Endodermal cell (in vitro differentiated cells): ENCODE results near the gene TMEM138. TPM values are rescaled to one million over a fixed set of nuclear protein-coding genes. Genes with fewer than 3 reads are reported as not detected.

Experiments
- DNase-seq: peaks from one replicate; pipeline ENCODE4 v3.0.0-alpha.2; 2017
- H3K27ac ChIP-seq: 2 replicates; pipeline ENCODE4 v1.5.1; 2013; ENCODE audit warnings: mild to moderate bottlenecking, low read depth, low read length, moderate library complexity
- H3K27me3 ChIP-seq: 2 replicates; pipeline ENCODE4 v1.6.1; 2013; ENCODE audit warnings: mild to moderate bottlenecking, low read length, moderate library complexity; ENCODE audit not compliant: insufficient read depth, control insufficient read depth, poor library complexity, severe bottlenecking
- H3K36me3 ChIP-seq: 2 replicates; pipeline ENCODE4 v1.7.0; 2013; ENCODE audit warnings: mild to moderate bottlenecking, low read length, moderate library complexity; ENCODE audit not compliant: control insufficient read depth, insufficient read depth
- H3K4me1 ChIP-seq: one replicate; pipeline ENCODE4 v1.7.0; 2013; ENCODE audit warnings: low read length; ENCODE audit not compliant: control insufficient read depth, insufficient read depth
- H3K4me3 ChIP-seq: 2 replicates; pipeline ENCODE4 v1.5.1; 2013; ENCODE audit warnings: mild to moderate bottlenecking, low read length, moderate library complexity
- H3K9ac ChIP-seq: 2 replicates; pipeline ENCODE4 v1.6.1; 2013; ENCODE audit warnings: mild to moderate bottlenecking, low read length, moderate library complexity; ENCODE audit not compliant: poor library complexity, severe bottlenecking; ENCODE audit errors: extremely low read depth
- H3K9me3 ChIP-seq: 2 replicates; pipeline ENCODE4 v1.6.1; 2013; ENCODE audit warnings: mild to moderate bottlenecking, low read length, moderate library complexity; ENCODE audit not compliant: control insufficient read depth
- H3K27ac Mint-ChIP-seq: 2 replicates; pipeline ENCODE4 v1.8.0; 2020; ENCODE audit warnings: mixed read lengths
- H3K27me3 Mint-ChIP-seq: 2 replicates; pipeline ENCODE4 v1.8.0; 2021; ENCODE audit warnings: mild to moderate bottlenecking, mixed read lengths; ENCODE audit not compliant: insufficient read depth
- H3K36me3 Mint-ChIP-seq: 2 replicates; pipeline ENCODE4 v1.8.0; 2020; ENCODE audit warnings: low read depth, mixed read lengths
- H3K4me1 Mint-ChIP-seq: 2 replicates; pipeline ENCODE4 v1.8.0; 2020; ENCODE audit warnings: mixed read lengths
- H3K4me3 Mint-ChIP-seq: 2 replicates; pipeline ENCODE4 v1.8.0; 2020; ENCODE audit warnings: mild to moderate bottlenecking, moderate library complexity, mixed read lengths
- H3K9me3 Mint-ChIP-seq: 2 replicates; pipeline ENCODE4 v1.8.0; 2020; ENCODE audit warnings: mild to moderate bottlenecking, mixed read lengths
- WGBS, 2 experiments: methylation state at CpG; one replicate each; pipeline versions ENCODE4 v1.1.5 to v1.1.7; 2013; ENCODE audit warnings: missing lambda C conversion rate in 2 of 2, mixed read lengths in 1 of 2; ENCODE audit not compliant: insufficient coverage in 1 of 2, insufficient read length in 1 of 2; 5-methylcytosine and 5-hydroxymethylcytosine counted together
- total RNA-seq, 2 donors: library from RNA; stranded (reverse); fragmentation: NEBNext Ultra II Directional in 1 of 2; extraction: Animal tissue kit (Norgen Biotek cat#: 25700) in 1 of 2; gene quantifications; 2 replicates in 1 of 2; 3 replicates in 1 of 2; pipeline ENCODE4 v1.2.1, GENCODE V29; 2021
- TF ChIP-seq, protein P1 (sequence below): fragments of 200-600 bp; sonication (generic); conservative IDR thresholded peaks from 2 replicates; pipeline ENCODE4 v1.5.0; 2021; ENCODE audit warnings: antibody characterized with exemption, mild to moderate bottlenecking

TMEM138 gene
- total RNA-seq, 2 donors from 2014 or later: 26.5 to 29.3 TPM

DNA sequence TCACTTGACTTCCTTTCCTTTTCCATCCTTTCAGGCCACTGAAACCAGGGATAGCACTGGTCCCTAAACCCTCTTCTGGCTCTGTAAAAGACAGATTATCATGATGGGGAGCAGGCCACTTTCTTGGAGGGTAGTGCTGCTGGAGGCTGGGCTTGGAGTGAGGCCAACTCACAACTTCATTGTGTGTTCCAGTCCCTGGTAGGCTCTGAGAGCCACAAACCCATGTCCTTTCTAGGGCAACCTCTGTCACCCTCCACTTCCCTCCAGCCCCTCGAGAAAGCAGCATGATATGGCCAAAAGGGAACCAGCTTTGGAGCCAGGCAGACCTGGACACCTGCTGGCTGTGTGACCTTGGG lies 26.8 kb upstream of the TMEM138 start:
- TF ChIP-seq, protein P1, sequence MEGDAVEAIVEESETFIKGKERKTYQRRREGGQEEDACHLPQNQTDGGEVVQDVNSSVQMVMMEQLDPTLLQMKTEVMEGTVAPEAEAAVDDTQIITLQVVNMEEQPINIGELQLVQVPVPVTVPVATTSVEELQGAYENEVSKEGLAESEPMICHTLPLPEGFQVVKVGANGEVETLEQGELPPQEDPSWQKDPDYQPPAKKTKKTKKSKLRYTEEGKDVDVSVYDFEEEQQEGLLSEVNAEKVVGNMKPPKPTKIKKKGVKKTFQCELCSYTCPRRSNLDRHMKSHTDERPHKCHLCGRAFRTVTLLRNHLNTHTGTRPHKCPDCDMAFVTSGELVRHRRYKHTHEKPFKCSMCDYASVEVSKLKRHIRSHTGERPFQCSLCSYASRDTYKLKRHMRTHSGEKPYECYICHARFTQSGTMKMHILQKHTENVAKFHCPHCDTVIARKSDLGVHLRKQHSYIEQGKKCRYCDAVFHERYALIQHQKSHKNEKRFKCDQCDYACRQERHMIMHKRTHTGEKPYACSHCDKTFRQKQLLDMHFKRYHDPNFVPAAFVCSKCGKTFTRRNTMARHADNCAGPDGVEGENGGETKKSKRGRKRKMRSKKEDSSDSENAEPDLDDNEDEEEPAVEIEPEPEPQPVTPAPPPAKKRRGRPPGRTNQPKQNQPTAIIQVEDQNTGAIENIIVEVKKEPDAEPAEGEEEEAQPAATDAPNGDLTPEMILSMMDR: no peak
- Mint-ChIP-seq H3K27me3 (no peaks in the 10 kb centered on the region), H3K9me3 (no peaks in the 10 kb centered on the region), H3K4me1 (peaks cover 17% of the 10 kb centered on the region), H3K27ac (no peak overlapping the region), H3K4me3 (no peak overlapping the region), H3K36me3 (peaks cover 14% of the 10 kb centered on the region)
- no peak for DNase-seq
- H3K9ac ChIP-seq: no peak overlapping the region
- peaks cover 13% of the 10 kb centered on the region for H3K36me3 ChIP-seq
- H3K4me3 ChIP-seq: no peak overlapping the region
- H3K27ac ChIP-seq: no peak overlapping the region
- no peaks in the 10 kb centered on the region for H3K27me3 ChIP-seq
- H3K9me3 ChIP-seq: no peaks in the 10 kb centered on the region
- 83 to 91% methylated on average over 1 of the region's 1 CpG for WGBS, 2 experiments
- peaks cover 5% of the 10 kb centered on the region for H3K4me1 ChIP-seq

DNA sequence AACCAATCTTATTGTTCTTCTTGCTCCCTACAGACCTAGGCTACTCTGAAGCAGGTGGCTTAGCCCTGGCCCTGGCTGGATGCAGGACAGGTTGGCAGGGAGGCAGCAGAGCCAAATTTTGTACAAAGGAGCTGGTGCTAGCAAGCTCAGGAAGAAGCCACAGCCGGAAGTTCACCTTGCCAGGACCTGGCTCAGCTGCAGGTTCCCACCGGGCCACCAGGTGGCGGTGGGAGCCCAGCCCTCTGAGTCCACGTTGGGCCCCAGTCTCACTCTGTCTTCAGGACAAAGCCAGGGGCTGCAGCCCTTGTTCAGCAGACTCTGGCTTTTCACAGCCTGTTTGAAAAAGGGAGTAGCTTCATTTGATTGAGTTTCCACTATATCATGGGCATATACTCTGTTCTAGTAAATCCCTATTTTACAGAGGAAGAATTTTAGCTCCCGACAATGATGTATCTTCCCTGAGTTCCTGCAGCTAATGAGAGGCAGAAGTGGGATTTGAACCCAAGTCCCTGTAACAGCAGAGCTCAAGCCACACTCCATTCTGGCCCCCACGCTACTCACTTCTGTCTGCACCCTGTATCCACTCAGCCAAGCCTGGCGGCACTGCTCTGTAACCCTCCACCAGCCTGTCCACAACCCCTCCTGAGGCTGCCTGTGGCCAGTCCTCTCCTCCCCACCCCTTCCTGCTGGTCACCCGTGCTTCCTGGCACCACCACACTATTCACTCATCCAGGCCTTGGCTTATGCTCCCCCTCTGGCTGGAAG lies 25.8 kb upstream of the TMEM138 start:
- Mint-ChIP-seq H3K4me1 (peaks cover 16% of the 10 kb centered on the region), H3K27me3 (no peaks in the 10 kb centered on the region), H3K4me3 (no peak overlapping the region), H3K36me3 (peaks cover 18% of the 10 kb centered on the region), H3K9me3 (no peaks in the 10 kb centered on the region), H3K27ac (peak overlapping the region; percentile 92)
- H3K27me3 ChIP-seq: no peaks in the 10 kb centered on the region
- H3K4me3 ChIP-seq: no peak overlapping the region
- TF ChIP-seq, protein P1: peak; percentile 97
- peak overlapping the region; percentile 4 for H3K9ac ChIP-seq
- H3K9me3 ChIP-seq: no peaks in the 10 kb centered on the region
- 41 to 81% methylated on average over 4 to 8 of the region's 8 CpGs for WGBS, 2 experiments
- H3K27ac ChIP-seq: peak overlapping the region; percentile 62
- peaks cover 5% of the 10 kb centered on the region for H3K4me1 ChIP-seq
- peak; percentile 96 for DNase-seq
- peaks cover 8% of the 10 kb centered on the region for H3K36me3 ChIP-seq

DNA sequence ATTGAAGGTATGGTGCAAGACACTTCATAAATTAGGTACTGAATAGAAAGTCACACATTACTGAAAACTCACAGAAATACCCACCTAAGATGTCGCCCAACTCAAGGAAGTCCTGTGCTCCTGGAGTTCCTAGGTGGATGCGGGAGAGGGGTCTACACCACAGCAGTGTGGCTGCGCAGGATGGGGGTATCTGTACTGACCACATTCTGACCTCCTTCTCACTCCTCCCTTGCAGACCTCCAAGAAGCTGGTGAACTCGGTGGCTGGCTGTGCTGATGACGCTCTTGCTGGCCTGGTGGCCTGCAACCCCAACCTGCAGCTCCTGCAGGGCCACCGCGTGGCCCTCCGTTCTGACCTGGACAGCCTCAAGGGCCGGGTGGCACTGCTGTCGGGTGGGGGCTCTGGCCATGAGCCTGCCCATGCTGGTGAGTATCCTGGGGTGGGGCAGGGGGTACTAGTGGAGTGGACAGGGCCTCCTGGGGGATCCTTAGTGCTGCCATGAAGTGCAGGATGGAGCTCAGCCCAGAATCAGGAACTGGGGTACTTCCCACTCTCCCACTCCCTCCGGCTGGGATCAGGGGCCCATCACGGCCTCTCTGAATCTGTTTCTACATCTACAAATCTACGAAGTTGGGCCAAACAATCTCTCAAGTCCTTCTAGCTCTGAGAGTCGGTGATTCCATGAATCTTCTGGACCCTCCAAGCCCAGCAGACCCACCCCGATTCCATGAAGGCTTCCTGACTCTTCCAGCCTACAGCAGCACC lies 24.3 kb upstream of the TMEM138 start:
- Histone ChIP-seq H3K4me3 (no peak overlapping the region), H3K9ac (no peak overlapping the region), H3K27me3 (no peaks in the 10 kb centered on the region), H3K4me1 (peaks cover 5% of the 10 kb centered on the region), H3K36me3 (peaks cover 8% of the 10 kb centered on the region), H3K27ac (no peak overlapping the region), H3K9me3 (no peaks in the 10 kb centered on the region)
- Mint-ChIP-seq H3K9me3 (no peaks in the 10 kb centered on the region), H3K36me3 (peaks cover 27% of the 10 kb centered on the region), H3K4me3 (no peak overlapping the region), H3K27ac (peak overlapping the region; percentile 64), H3K4me1 (peaks cover 7% of the 10 kb centered on the region), H3K27me3 (no peaks in the 10 kb centered on the region)
- 93% methylated on average over 8 to 15 of the region's 15 CpGs for WGBS, 2 experiments
- TF ChIP-seq, protein P1: no peak
- peak; percentile 22 for DNase-seq
